Brain microvascular endothelial cell (primary cell): Measurements from ENCODE around the gene ST7.

ENCODE experiments used
- DNase-seq: peaks from one replicate; pipeline ENCODE4 v3.0.0-alpha.2; 2020
- H3K27ac ChIP-seq: fragments of 250-450 bp; sonication (Bioruptor Pico); 2 replicates; pipeline ENCODE4 v1.5.1; 2020; ENCODE audit warnings: mild to moderate bottlenecking, moderate library complexity
- H3K27me3 ChIP-seq: fragments of 250-450 bp; sonication (Bioruptor Pico); replicated peaks from 2 replicates; pipeline ENCODE4 v1.5.1; 2020; ENCODE audit warnings: mild to moderate bottlenecking
- H3K36me3 ChIP-seq: fragments of 250-450 bp; sonication (Bioruptor Pico); replicated peaks from 2 replicates; pipeline ENCODE4 v1.5.1; 2020; ENCODE audit warnings: mild to moderate bottlenecking
- H3K4me3 ChIP-seq: 2 replicates; pipeline ENCODE4 v1.5.1; 2011; ENCODE audit warnings: low read depth, mild to moderate bottlenecking, control low read depth, low read length, moderate library complexity
- CTCF ChIP-seq: IDR thresholded peaks from 2 replicates; pipeline ENCODE4 v1.5.1; 2011; ENCODE audit warnings: low read depth, mild to moderate bottlenecking, moderate library complexity, low read length, control low read depth, inconsistent platforms; ENCODE audit errors: missing control alignments
- in situ Hi-C: cut with HindIII; loops from 2 replicates; pipeline ENCODE4 v1.10.0; 2017; ENCODE audit warnings: low sequenced_read_pairs, low pct_ligation_motif_present

The ST7 gene

DNA sequence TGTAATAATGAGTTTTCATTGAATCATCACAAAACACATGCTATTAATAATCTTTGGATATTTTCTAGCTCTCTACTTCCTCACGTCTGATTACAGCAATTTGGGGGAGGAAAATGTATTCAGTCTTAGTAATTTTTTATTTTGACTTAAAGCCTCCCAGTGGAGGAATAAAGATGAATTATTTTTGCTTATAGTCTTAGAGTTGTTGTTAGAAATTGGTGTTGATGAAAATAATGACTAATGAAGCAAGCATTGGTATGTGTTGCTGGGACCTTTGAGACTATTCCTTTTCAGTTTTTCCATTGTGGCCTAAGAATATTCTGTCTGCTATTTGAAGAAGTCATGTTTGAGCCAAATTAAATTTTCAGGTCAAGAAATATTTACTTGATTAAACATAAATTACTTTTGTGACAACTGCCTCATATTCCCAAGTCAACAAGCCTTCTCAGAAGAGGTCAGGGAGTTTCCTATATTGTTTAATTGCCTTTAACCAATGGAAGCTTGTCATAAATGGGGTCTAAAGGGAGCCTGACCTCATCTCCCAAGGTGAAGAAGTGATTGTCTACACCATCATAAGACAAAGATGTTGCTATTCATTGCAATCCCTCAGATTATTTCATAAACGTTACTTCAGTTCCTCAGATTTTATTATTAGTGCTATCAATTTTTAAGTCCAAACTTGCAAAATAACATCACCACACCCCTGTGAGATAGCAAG lies 90.0 kb downstream of the ST7 start:
- Histone ChIP-seq H3K27me3 (no peaks in the 10 kb centered on the region), H3K4me3 (no peak overlapping the region), H3K27ac (no peak overlapping the region), H3K36me3 (no peaks in the 10 kb centered on the region)
- TF ChIP-seq CTCF = no peak
- no peak for DNase-seq
- in situ Hi-C loops = no loop called here

GRCh38 chr7:117044664-117045063 lies 91.4 kb downstream of the ST7 start:
- DNase-seq = no peak
- in situ Hi-C loops = no loop called here

GRCh38 chr7:117045927-117046710 lies 92.8 kb downstream of the ST7 start:
- no peak overlapping the region for H3K27ac ChIP-seq
- no peak for DNase-seq
- H3K4me3 ChIP-seq = no peak overlapping the region
- TF ChIP-seq CTCF = no peak
- no peaks in the 10 kb centered on the region for H3K27me3 ChIP-seq
- no peaks in the 10 kb centered on the region for H3K36me3 ChIP-seq
- in situ Hi-C loops = no loop called here

More at GRCh38 chr7:117044664-117045063, 91.4 kb downstream of the ST7 start:
- Histone ChIP-seq H3K36me3 (no peaks in the 10 kb centered on the region), H3K4me3 (no peak overlapping the region), H3K27ac (no peak overlapping the region), H3K27me3 (no peaks in the 10 kb centered on the region)
- no peak for TF ChIP-seq CTCF

DNA sequence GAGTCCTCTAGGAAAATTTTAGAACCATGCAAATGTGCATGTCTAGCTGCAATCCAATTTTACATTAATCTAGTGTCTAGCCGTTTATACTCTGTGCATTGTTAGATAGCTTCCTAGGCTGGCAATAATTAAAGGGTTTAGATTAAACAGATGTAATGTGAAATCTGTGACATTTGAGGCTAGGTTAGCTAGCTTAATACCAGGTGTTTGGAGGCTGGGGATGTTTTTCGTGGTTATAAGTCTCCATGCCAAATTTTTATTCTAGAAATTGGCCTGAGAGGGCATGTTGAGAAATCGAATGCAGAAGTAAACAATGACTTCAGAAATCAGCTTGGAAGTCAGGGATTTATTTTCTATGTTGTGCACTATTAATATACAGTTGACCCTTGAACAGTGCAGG lies 94.2 kb downstream of the ST7 start:
- no peak for TF ChIP-seq CTCF
- no peaks in the 10 kb centered on the region for H3K27me3 ChIP-seq
- H3K27ac ChIP-seq = no peak overlapping the region
- no peaks in the 10 kb centered on the region for H3K36me3 ChIP-seq
- in situ Hi-C loops = no loop called here
- no peak for DNase-seq
- no peak overlapping the region for H3K4me3 ChIP-seq

GRCh38 chr7:117048114-117048866 lies 95.0 kb downstream of the ST7 start:
- in situ Hi-C loops = no loop called here
- H3K27me3 ChIP-seq = no peaks in the 10 kb centered on the region
- H3K27ac ChIP-seq = no peak overlapping the region
- no peak for DNase-seq
- TF ChIP-seq CTCF = no peak
- H3K4me3 ChIP-seq = no peak overlapping the region
- H3K36me3 ChIP-seq = no peaks in the 10 kb centered on the region
